NCI-H1092 (cell line): ENCODE measurements around the gene SPATS2L.

ENCODE experiments used
- DNase-seq: peaks from one replicate; lab custom pipeline; 2025; lab: John Stamatoyannopoulos, UW

The SPATS2L gene

DNA sequence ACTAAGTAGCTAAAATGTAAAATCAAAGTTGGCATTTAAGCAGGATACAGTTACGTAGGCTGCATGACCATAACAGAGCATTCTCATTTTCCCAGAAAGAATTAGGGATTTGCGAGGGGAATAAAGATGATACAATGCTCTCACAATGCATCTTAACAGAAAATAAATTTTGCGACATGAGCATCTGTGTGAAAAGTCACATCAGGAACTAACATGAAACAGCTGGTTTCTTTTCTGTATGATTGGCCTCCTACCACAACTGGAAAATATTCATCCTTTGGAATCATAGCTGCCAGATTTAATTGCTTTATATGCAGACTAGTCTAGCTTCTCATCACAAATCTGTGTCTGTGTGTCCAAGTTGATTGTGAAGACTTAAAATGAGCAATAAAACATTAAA, 137.4 kb downstream of the SPATS2L start:
- DNase-seq: no peak

DNA sequence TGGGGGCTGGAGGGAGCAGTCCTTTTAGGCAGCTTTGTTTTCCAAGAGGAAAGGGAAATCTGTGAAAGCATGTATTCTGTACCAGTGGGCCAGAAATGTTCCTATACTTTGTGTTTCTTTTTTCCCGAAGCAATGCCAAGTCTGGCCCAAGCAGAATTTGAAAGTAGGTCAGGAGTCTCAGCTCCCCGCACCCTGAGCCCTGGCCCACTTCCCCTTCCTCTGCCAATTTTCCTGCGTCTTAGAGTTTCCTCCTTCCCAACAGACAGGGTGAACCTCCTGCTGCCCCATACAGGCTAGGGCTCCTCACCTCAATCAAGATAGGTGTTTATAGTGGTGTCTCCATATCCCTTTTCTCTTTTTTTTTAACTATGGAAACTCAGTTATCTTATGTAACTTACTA, 138.0 kb downstream of the SPATS2L start:
- DNase-seq: no peak

DNA sequence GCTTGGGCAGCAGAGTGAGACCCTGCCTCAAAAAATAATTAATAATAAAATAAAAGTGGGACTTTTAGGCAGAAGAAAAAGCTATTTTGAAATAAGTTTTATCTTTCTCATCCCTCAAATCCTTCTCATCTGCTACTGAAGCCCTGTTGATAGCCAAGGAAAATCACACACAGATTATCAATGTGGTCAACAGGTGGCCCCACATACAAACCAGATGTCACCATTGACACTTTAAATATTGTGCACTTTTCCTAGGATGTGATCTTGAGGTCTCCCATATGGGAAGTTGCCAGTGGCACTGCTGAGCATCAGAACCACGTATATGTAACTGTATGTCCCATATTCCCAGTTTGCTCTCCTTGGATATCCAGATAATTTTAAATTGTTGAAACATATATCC, 138.8 kb downstream of the SPATS2L start:
- DNase-seq: no peak

DNA sequence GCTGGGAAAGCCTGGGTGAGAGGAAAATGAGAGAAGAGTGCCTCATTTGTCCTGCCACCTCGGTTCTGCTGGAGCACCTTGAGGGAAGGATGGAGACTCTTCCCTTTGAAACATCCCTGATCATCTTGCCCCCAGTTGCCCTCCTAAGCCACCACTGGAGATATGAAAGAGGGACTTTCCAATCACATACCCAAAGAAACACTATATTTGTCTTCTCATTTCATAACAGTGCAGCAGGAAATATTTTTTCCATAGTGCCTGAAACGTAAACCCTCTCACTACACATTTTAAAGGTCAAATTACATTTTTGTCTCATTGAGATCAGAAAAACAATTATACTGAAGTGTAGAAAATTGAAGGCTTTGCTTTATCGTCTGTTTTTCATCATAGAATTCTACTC, 140.1 kb downstream of the SPATS2L start:
- DNase-seq: no peak

DNA sequence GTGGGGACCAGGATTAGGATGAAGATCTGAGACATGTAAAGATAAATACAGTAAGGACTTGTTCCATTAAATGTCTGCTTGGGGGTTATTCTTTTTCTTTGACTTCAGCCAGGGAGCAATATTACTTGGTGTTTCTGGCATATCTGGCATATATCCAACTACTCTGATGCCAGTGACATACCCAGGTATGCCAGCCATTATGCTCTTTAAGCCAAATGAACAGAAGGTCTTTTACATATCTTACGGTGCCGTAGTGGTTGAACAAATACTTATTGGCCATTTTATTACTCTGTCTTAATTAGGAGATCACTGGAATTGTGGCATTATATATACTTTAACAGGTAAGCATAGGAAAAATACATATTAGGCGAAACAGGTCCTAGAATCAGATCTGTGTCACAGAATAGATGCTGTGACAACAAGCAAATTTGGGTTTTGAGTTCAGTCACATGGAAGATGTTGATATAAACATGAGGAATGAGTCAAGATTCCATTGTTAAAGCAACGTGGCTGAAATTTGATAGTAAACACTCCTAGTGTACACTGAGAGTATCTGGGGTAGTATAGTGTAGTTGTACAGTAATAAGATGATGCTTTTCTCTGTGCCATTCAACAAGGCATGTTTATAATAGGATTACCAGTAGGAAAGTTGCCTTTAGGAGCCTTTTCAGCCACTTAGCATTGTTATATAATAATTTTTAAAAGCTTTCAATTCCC, 140.8 kb downstream of the SPATS2L start:
- DNase-seq: no peak

DNA sequence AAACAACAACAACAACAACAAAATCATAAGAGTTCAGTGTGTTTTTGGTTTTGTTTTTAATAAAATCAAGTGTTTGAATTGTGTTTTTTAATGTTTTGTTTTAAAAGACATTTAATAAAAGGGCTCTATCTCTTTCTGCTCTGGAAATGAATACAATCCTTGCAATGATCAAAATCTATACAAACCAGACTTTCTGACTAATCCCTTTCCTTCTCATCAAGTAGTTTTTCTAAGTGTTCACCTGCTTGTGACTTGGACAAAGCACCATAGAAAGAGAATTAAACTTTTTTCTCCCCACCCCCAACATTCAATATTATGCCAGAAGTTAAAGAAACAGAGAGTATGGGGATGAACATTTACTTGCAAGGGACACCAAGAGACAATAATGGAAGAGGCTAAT, 142.0 kb downstream of the SPATS2L start:
- no peak for DNase-seq

DNA sequence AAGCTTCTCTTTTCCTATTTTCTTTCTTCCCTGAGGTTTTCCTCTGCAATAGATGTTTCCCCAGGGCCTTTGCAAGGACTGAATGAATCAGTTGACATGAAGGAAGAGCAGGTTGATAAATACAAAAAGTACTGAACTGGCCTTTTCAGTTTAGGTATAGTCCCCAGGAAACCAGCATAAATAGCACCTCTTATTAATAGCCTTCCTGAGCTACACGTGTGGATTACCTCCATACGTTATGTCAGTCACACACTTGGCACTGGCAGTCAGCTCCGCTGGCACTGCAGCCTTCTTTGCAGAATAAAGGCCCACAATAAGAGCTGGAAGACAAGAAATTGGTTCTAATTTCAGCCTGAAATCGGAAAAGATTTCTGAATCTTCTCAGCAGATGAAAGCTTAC, 142.7 kb downstream of the SPATS2L start:
- no peak for DNase-seq

DNA sequence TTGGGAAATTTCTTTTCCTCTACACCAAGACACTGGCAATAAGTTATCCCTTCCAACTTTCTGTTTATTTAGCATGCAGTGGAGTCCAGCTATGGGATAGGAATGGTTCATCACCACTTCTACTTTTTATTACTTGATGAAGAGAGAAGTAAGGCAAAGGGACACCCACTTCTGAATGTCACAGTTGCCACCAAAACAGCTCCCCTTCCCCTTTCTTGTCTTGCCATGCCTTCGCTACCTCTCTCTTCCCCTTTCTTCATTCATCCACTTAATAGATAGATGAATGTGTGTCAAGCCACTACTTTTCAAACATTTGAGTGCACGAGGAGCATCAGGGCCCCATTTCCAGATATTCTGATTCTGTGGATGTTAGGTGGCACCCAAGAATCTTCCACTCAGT, 143.8 kb downstream of the SPATS2L start:
- DNase-seq: no peak

DNA sequence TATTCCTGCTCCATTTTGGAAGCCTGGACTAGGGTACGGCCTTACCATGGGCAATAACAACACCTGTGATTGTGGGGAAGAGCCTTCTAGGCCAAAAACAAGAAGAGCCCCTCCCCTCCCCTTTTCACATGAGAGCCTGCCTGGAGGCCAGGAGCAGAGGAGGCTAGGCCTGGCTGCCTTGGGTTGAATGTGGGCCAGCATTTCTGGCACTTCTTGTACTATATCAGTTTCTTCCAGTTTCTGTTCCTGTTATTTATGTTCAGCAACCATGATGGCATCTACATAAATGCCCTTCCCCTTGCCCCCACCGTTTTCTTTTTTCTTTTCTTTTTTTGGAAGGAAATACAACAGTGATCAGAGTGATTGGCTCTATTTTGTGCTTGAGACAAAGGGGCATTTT, 145.0 kb downstream of the SPATS2L start:
- no peak for DNase-seq

DNA sequence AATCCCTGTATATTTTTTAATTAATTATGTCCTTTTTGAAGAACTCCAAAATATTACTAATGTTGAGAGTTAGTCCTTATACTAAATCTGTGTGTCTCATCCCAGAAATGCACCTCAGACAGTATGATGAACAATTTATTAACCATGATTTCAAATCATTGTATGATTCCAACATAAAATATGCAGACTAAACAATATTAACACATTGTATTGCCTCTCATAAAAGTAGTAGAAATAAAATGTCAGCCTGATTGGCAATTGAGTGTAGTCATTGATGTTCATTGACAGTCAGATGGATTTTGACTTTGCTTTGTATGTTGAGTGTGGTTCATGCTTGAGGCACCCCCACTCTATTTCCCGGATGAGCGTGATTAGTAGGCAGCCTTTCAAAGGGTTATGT, 145.9 kb downstream of the SPATS2L start:
- no peak for DNase-seq

DNA sequence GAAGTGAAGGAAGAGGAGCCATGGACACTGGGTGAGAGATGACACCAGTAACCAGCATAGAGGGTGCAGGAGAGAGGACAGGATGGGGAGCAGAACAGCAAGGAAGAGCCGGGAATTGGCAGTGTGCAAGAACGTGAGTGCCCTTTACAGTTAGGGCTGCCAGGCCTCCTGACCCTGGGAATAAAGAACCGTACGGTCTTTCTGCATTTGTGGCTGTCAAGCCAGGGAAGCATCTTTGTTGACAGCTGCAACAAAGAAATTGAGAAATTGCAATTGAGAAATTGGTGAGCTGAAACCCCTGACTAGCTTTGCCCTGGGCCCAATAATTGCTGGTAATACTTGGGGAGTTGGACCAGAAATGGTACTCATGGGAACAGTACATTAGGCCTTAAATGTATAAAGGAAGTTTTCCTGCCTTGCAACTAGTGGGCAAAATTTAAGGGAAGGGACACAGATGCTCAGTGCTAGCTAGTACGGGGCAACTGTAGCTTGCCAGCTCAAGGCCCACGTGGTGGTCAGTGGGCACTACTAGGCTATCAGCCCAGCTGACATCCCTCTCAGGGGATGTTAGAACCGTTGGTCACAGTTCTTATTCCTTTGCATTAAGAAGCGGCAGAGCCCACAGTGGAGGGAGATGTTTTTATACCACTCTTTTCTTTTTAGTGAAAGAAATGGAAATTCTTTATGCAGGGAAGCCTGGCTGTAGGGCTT, 146.8 kb downstream of the SPATS2L start:
- DNase-seq: no peak

DNA sequence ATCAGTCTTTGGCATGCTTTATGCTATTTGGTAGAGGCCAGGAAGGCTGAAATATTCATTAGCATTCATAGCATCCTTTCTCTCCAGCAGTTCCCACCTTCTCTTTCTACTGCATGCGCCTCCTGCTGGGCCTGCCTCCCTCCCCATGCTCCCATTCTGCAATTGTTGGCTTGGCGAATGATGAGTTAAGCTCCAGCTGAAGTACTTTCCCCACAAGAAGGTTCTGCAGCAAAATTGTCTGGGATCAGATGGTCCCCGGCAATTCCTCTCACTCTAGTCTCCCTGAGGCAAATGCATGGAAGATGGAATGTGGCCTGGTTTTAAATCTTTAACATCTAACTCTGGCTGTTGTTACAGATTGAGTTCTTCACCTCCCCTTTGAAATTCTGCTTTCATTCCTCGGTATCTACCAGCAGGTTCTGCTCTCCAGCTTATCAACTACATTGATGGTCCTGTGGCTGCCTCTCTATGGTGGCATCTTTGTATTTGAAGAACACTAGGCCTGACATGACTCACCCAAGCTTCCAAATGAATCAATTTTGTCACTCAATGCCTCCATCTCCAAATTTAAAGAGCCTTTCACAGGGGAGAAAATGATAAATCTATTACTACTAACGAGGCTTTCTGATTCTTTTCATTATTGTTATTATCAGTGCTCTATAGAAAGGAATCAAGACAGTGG, 147.5 kb downstream of the SPATS2L start:
- DNase-seq: no peak

DNA sequence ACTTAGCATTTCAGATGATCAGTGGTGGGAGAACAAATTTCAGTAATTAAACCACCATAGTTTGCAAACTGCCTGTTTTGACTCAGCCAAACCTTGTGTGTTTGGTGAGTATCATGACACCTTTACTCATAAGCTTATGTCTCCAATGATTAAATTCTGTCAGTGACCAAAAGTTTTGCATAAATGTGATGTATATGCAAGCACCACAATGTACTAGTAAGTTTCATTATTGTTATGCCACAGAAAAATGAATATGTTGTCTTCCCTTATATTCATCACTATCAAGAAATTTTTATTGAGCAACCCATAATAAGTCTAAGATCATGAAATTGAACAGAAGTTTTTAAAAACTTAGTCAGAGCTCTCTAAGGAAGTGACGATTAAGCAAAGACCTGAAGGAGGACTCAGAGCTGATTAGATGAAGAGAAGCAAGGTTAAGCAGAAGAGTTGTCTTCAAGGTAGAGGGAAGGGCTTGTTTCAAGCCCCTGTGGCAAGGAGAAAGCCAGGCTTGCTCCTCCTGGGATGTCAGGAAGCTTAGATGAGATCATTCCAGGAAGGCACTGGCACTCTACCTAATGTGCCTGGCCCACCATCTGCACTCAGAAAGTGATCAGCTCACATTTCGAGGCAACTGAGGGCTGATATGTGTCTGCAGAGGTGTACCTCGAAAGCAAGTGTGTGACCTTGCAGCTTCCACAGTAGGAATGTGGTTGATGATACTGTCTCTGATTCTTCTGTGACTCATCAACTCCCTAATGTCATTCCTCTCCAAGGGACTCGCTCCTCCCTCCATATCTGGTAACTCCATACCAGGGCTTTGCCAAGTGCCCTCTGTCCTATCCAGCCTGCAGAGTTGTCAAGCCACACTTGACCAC, 148.7 kb downstream of the SPATS2L start:
- DNase-seq: no peak

DNA sequence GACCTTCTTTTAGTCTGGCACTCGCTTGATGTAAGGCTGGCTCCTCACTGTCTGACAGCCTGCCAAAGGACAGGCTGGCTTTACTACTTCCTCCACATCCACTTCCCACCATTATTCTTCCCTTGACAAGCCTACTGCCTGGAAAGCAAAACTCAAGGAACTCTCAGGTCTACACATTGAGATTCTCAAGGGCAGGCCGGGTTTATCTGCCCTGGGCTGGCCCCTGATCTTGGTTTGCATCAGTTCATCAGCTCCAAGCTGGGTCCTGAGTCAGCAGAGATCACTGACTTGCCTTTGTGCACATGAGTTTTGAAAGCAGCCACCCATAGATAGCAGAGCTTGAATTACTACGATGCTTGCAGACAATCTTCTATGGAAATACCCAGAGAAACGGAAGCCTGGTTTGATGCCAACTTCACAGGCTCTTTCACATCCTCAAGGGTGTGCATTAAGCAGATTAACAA, 149.5 kb downstream of the SPATS2L start:
- no peak for DNase-seq

DNA sequence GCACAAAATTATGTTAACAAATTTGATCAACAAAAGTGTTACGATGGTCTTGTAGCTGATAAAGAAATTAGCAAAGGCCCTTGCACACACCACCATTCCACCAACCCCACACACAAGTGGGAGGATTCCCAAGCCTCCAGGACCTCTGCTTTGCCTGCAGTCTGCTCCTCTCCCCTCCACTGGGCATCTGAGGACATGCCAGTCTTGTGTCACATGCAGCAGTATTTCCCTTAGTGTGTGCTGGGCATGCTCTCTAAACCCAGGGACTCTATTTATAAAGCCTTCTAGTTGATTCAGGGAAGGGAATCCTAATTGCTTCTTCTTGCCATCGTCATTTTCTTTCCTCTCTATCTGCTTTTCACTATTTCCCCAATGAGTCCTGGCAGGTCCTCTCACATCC, 150.1 kb downstream of the SPATS2L start:
- DNase-seq: no peak

DNA sequence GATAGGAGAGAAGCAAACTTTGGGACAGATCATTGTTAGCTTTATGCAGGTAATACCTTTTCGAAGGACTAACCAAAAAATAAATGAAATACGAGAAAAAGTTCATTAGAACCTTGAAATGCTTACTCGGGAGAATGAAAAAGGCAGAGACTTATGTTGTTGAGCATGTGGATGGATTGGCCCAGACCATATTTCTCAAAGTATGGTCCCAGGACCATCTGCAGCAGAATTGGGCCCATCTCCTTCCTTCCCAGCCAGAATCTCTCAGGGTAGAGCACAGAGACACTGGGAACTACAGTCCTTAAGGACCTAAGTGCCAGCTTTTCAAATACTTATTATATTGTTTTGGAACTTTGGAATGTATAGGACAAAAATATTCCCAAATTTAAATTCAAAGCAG, 152.6 kb downstream of the SPATS2L start:
- DNase-seq: no peak

DNA sequence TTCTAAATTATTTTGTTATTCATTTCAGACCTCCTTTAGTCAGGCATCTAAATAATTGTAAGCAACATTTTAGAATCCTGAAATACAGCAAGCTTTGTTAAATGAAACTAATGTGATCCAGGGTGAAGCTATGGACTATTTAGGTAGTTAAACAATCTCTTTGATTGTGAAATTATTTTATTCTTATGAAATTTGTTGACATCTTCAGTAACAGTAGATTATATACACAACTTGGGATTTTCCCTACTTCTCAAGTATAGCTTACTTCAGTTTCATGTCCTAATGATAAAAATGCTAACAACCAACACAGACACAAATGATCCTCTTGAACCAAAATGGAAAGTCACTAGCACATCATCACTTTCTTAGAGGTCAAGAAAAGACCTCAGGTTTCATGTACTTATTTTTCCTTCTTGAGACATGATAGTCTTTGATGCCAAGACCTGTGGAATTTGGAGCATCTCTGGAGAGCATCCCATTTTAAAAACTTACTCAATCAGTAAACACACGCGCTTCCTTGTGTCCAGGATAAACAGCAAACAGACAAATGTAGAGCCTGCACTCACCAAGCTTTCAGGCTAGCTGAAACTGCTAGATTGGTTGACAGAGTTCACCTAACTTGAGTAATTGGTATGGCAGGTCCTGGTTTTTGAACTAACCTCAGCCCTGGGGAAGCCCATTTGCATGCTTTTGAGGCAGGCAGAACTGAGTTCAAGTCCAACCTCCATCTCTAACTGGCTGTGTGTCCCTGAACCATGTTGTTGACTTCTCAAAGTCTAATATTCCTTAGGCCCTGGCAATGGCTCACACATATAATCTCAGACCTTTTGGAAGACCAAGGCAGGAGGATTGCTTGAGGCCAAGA, 155.6 kb downstream of the SPATS2L start:
- no peak for DNase-seq

DNA sequence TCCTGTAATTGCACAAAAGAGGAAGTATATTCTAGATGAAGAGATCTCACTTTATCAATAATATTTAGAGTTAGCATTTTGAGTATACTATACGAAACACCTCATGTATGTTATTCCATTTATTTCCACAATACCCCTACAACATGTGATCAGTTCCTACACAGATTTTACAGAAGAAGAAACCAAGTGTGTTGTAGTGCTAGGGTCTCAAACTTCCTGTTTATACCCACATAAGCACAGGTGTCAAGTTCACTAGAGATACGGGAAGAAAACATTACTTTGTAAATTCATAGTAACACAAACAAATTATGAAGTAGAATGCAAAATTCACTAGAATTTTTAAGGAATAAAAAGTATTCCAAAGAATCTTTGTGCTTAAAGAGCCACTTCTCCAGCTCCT, 157.0 kb downstream of the SPATS2L start:
- no peak for DNase-seq

DNA sequence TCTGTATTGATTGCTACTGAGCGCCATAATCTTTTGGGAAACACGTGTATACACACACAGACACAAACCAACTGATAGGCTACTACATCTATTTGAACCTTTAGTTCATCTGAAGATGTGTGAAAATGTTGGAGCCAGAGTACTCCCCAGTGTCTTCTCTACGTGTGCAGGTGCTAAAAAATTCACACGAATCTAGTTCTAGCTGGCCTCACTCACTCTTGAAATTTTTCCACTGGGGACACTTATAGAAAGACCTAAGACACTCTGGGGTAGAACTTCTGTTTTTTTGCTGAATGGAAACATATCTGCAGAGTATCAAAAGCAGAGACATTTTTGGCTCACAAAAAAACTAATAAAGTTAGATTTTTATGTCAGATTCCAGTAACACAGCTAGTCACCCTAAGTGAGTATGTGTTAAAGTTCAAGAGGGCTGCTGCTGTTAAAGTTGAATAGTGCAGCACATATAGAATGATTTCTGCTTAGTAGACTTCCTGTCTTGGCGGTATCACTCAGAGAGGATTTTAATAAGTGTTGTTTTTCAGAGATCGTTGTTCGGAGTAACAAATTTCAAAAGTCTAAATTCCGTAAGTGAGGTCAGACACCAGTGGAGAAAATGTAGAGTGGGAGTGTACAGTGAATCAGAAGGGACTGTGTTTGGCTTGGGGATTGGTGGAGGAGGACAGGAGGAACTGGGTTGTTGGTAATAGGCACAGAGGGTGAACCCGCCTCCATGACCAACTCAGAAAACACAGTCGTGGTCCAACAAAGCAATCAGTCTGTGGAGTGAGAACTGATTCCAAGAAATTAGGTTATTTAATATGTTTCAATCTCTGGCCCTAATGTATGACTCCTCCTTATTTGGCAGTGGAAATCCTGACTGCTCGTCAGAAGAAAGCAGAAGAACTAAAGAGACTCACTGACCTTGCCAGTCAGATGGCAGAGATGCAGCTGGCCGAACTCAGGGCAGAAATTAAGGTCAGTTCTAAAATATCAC, 160.2 kb downstream of the SPATS2L start:
- DNase-seq: no peak
